ENCODE measurements around the gene GCG. TPM values are rescaled to one million over a fixed set of nuclear protein-coding genes. Genes with fewer than 3 reads are reported as not detected.

The GCG gene
- total RNA-seq, 1 donor, result not detected

DNA sequence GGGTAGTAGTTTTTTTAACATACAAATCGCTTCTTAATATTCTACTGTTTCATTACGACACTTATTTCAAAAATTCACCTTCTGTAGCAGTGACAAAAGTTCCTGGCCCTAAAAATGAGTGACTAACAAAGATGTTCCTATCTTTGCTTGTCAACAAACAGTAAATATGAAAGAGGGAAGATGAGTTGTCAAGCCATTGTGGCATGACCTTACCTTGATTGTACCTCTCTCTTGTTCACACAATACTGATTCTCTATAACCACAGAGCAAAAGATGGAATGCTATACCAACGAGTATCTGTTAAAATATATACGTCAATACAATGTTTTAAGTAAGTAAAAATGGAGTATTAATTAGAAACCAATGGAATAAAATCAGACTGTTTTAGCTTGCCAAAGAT, 14.7 kb upstream of the GCG start:
- Histone ChIP-seq H3K4me1 (ENCODE audit: insufficient read depth, low read length) (no peaks in the 10 kb centered on the region), H3K27me3 (ENCODE audit: insufficient read depth, low read length) (peaks cover 8% of the 10 kb centered on the region), H3K9me3 (ENCODE audit: low read depth, low read length) (no peaks in the 10 kb centered on the region), H3K4me3 (ENCODE audit: low read length) (no peak overlapping the region)

DNA sequence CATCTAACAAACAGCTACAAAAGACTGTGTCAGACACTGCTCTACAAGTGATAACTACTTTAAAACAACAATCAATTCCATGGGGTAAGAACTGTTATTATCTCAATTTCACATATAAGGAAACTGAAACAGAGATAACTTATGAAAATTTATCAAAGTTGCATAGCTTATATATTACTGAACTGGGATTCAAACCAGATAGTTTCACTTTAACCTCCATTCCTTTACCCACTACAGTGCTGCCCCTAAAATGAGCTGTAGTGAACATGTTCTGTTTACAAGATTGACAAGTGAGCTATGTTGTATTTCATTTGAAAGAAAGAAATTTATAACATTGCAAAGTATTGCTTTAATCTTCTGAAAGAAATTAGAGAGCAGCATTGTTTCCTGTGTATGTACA, 14.1 kb upstream of the GCG start:
- no peaks in the 10 kb centered on the region for H3K4me1 ChIP-seq (ENCODE audit: insufficient read depth, low read length)
- peaks cover 8% of the 10 kb centered on the region for H3K27me3 ChIP-seq (ENCODE audit: insufficient read depth, low read length)
- no peaks in the 10 kb centered on the region for H3K9me3 ChIP-seq (ENCODE audit: low read depth, low read length)
- no peak overlapping the region for H3K4me3 ChIP-seq (ENCODE audit: low read length)

DNA sequence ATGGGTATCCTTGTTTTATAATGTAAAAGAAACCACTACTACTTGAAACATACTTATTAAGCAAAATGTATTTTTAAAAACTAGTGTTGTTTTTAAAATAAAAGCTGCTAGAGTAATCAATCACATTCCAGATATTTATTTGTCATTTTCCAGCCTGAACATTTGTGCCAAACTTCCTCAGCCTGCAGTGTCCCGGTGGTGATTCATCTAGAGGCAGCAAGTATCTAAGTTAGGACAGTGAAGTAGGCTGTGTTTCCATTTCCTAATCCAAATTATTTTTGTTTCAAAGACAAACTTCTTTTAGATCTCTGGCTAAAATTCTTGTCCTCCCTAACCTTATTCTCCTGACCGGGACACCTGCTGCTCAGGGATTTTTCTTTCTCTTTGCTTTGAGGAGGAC, 12.8 kb upstream of the GCG start:
- Histone ChIP-seq H3K27me3 (ENCODE audit: insufficient read depth, low read length) (peaks cover 7% of the 10 kb centered on the region), H3K4me1 (ENCODE audit: insufficient read depth, low read length) (no peaks in the 10 kb centered on the region), H3K4me3 (ENCODE audit: low read length) (no peak overlapping the region), H3K9me3 (ENCODE audit: low read depth, low read length) (no peaks in the 10 kb centered on the region)

DNA sequence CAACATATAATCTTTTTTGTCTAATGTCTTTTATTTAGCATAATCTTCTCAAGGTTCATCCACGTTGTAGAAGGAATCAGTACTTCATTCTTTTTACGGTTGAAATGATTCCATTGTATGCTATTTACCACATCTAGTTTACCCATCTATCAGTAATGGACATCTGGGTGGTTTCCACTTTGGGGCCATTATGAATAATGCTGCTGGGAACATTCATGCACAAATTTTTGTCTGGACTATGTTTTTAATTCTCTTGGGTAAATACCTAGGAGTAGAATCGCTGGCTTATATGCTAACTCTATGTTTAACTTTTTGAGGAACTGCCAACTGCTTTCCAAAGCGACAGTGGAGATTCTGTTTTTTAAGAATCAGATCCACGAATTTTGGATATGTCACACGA, 7.4 kb upstream of the GCG start:
- H3K27me3 ChIP-seq (ENCODE audit: insufficient read depth, low read length), result peaks cover 9% of the 10 kb centered on the region
- no peak overlapping the region for H3K4me3 ChIP-seq (ENCODE audit: low read length)
- no peaks in the 10 kb centered on the region for H3K9me3 ChIP-seq (ENCODE audit: low read depth, low read length)
- no peaks in the 10 kb centered on the region for H3K4me1 ChIP-seq (ENCODE audit: insufficient read depth, low read length)

DNA sequence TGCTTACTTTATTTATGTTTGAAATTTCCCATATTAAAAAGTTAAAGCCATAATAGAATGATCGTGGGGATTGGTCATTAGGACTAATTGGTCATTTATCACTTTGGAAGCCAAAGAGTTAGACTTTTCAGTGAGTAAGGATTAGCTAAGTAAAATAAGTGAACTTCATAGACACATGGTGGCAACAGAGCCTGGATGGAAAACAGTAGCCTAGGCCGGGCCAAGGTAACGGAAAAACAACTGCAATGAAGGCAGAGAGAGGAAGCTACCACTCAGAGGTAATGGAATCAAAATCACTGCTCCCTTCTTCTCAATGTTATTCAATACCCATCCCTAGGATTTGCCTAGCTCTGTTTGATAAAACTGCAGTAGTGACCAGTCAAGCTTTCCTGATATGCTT, 4.1 kb upstream of the GCG start:
- Histone ChIP-seq H3K27me3 (ENCODE audit: insufficient read depth, low read length) (peaks cover 8% of the 10 kb centered on the region), H3K4me3 (ENCODE audit: low read length) (no peak overlapping the region), H3K4me1 (ENCODE audit: insufficient read depth, low read length) (no peaks in the 10 kb centered on the region), H3K9me3 (ENCODE audit: low read depth, low read length) (no peaks in the 10 kb centered on the region)

DNA sequence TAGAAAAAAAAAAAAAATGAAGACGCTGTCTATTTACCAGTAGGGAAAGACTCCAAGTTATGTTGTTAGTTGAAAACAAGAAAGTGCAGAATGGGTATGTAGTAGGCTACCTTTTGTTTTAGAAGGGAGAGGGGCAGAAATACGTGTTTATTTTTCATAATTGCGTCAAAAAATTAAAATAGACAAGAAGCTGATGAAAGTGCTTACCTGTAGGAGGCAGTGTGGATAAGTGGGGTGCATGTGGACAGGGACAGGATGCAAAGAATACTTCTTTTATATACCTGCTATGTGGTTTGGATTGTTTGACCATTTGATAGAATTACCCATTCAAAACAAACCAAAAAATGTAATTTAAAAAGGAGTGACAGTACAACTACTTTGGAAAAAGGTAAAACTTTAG, 3.0 kb upstream of the GCG start:
- H3K9me3 ChIP-seq (ENCODE audit: low read depth, low read length), result no peaks in the 10 kb centered on the region
- H3K4me1 ChIP-seq (ENCODE audit: insufficient read depth, low read length), result no peaks in the 10 kb centered on the region
- peaks cover 4% of the 10 kb centered on the region for H3K27me3 ChIP-seq (ENCODE audit: insufficient read depth, low read length)
- no peak overlapping the region for H3K4me3 ChIP-seq (ENCODE audit: low read length)

DNA sequence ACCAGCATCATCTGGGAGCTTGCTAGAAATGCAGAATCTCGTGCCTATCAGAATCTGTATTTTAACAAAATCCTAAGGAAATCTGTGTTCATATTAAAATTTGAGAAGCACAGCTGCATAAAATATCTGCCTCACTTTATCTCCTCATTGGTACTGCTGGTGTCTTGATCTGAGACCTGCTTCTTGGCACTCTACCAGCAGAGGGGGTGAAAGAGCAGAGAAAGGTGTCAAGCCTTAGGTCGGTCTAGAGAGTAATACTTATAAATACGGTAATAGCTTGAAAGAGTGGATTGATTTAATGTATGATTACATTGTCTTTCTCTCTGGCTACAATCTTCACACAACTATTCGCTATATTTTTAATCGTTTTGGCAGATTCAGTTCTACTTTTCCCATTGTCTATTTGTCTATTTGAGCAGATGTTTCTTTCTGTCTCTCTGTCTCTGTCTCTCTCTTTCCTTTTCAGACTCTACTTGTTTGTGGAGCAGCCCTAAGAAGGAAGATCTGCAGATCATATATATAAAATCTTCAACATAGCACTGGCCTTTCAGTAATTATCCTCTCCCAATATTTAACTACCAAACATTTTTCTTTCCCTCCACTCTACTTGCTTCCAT, 1.7 kb upstream of the GCG start:
- peaks cover 8% of the 10 kb centered on the region for H3K27me3 ChIP-seq (ENCODE audit: insufficient read depth, low read length)
- no peak overlapping the region for H3K4me3 ChIP-seq (ENCODE audit: low read length)
- no peaks in the 10 kb centered on the region for H3K9me3 ChIP-seq (ENCODE audit: low read depth, low read length)
- H3K4me1 ChIP-seq (ENCODE audit: insufficient read depth, low read length), result no peaks in the 10 kb centered on the region

DNA sequence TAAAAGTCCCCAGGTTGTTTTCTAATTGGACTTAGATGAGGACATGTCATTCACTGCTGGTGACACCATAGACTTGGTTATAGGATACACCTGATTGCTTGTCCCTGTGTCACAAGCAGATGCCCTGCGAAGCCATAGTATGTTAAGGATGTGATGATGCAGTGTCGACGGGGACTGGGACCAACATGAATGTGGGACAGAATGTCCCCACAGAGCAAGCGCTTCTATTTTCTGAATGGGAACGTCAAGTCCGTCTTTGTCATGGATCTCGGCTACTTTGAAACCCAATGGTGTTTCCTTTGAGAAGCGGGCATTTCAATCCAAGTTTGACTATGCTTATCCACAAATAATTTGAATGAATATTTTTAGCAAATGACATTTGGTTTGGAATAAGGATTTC, 2.1 kb downstream of the GCG start:
- Histone ChIP-seq H3K27me3 (ENCODE audit: insufficient read depth, low read length) (peaks cover 15% of the 10 kb centered on the region), H3K4me1 (ENCODE audit: insufficient read depth, low read length) (no peaks in the 10 kb centered on the region), H3K9me3 (ENCODE audit: low read depth, low read length) (no peaks in the 10 kb centered on the region), H3K4me3 (ENCODE audit: low read length) (no peak overlapping the region)

DNA sequence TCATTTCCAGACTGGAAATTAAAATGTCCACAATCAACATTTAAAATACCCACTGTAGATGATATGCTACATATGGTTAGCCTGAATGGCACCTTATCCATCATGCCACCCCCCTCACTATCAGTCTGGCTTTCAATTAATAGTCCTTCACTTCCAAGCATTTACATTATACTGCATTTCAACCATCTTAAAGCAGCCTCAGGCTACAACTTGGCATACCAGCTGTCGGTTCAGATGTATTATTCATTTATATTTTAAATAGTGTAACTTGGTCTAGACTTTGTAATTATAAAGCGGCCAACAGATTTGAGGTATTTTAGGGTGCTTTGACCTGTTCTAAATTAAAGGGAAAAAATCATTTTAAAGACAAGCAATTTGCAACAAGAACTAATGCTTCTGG, 2.6 kb downstream of the GCG start:
- Histone ChIP-seq H3K4me3 (ENCODE audit: low read length) (no peak overlapping the region), H3K9me3 (ENCODE audit: low read depth, low read length) (no peaks in the 10 kb centered on the region), H3K27me3 (ENCODE audit: insufficient read depth, low read length) (peaks cover 15% of the 10 kb centered on the region), H3K4me1 (ENCODE audit: insufficient read depth, low read length) (no peaks in the 10 kb centered on the region)

DNA sequence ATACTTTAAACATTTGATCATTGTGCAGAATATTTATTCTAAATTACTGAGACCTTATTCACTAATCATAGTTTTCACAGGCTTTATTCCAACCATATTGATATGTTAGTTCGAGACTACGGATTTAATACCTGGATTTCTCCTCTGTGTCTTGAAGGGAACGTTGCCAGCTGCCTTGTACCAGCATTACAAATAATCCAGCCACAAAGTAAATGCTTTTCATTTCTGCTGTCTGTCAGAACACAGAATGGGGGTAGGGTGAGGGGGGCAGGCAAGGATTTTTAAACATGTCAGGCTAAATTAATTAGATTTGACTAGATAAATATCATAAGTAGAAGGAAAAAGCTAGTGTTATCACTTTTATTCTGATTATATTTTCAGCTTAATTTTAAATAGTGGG, 3.1 kb downstream of the GCG start:
- Histone ChIP-seq H3K4me1 (ENCODE audit: insufficient read depth, low read length) (no peaks in the 10 kb centered on the region), H3K4me3 (ENCODE audit: low read length) (no peak overlapping the region), H3K9me3 (ENCODE audit: low read depth, low read length) (no peaks in the 10 kb centered on the region), H3K27me3 (ENCODE audit: insufficient read depth, low read length) (peaks cover 15% of the 10 kb centered on the region)

DNA sequence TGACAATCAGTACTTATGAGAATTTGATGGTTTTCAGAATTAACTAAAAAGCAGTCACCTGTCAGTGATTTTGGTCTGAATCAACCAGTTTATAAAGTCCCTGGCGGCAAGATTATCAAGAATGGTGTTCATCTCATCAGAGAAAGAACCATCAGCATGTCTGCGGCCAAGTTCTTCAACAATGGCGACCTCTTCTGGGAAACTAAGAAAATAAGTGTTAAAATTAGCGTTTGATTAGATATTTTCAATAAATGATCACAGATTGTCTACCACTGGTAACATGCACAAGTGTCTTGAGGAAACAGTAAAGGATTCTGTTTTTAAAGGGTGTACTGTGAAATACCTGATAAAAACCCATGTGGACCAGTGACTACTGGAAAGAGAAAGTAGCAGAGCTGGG, 8.1 kb downstream of the GCG start:
- peaks cover 11% of the 10 kb centered on the region for H3K27me3 ChIP-seq (ENCODE audit: insufficient read depth, low read length)
- H3K4me3 ChIP-seq (ENCODE audit: low read length), result no peak overlapping the region
- no peaks in the 10 kb centered on the region for H3K9me3 ChIP-seq (ENCODE audit: low read depth, low read length)
- no peaks in the 10 kb centered on the region for H3K4me1 ChIP-seq (ENCODE audit: insufficient read depth, low read length)

DNA sequence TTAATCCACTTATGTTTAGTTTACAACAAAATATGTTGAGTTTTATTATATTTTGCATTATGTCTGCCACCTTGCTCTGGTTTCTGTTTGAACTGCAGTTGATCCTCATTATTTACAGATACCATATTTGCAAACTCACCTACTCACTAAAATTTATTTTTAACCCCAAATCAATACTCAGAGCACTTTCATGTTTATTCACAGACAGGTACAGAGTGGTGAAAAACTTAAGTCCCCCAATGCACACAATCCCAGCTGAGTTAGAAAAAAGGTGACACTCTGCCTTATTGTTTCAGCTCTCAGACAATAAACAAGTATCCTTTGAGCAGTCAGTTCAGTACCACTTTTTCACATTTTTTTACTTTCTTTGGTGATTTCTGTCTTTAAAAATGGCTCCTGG, 13.7 kb downstream of the GCG start:
- Histone ChIP-seq H3K4me1 (ENCODE audit: insufficient read depth, low read length) (no peaks in the 10 kb centered on the region), H3K4me3 (ENCODE audit: low read length) (no peak overlapping the region), H3K27me3 (ENCODE audit: insufficient read depth, low read length) (peaks cover 4% of the 10 kb centered on the region), H3K9me3 (ENCODE audit: low read depth, low read length) (no peaks in the 10 kb centered on the region)

DNA sequence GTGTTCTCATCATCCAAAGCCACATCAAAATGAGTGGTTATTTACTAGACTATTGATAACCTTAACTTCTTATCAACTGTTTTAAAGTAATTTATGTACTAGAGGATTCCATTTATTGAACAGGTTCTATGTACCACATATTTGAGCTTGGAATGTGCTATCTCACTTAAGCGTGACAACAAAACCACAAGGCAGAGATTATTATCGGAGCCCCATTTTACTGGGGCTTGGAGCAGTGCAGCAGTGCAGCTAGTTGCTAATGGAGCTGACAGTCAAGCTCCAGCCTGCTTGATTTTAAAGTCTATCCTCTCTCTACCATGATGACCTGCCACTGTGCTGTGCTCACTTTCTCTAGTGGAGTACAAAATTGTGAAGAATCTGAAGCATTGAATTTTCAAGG, 24.6 kb downstream of the GCG start:
- Histone ChIP-seq H3K4me1 (ENCODE audit: insufficient read depth, low read length) (peaks cover 21% of the 10 kb centered on the region), H3K9me3 (ENCODE audit: low read depth, low read length) (no peaks in the 10 kb centered on the region), H3K4me3 (ENCODE audit: low read length) (no peak overlapping the region), H3K27me3 (ENCODE audit: insufficient read depth, low read length) (no peaks in the 10 kb centered on the region)

DNA sequence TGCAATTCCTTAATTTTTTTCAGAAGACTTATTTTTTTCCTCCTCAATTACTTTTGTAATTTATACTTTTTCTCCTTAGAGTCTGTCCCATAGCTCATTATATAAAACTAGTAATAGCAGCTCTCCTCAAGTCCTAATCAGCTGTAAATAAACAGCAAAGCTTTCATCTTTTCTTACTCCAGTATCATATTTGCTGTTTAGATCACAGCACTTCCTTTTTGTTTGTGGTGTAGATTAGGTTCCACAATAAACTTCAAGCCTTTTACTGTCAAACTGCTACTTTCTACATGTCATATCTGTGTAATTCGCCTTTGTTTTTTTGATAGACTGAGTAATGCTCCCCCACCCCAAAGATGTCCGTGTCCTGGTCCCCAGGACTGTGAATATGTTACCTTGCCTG, 25.5 kb downstream of the GCG start:
- Histone ChIP-seq H3K27me3 (ENCODE audit: insufficient read depth, low read length) (no peaks in the 10 kb centered on the region), H3K4me1 (ENCODE audit: insufficient read depth, low read length) (peaks cover 21% of the 10 kb centered on the region), H3K4me3 (ENCODE audit: low read length) (no peak overlapping the region), H3K9me3 (ENCODE audit: low read depth, low read length) (no peaks in the 10 kb centered on the region)

DNA sequence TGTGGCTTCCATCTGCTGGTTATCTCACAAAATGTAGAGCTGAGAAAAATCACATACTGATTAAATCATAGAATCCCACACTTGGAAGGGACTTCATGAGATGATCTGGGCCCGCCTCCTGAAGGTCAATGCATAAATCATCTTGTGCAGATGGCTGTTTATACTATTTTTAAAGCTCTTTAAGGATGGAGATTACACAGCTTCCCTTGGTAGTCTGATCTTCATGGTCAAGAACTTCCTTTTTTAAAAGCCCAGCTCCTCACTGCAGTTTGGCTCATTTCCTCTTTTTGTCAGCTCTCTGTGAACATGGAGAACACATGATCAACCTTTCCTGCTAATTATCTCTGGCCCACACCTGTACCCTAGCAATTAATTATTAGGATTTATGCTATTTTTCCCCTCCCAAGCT, 25.9 kb downstream of the GCG start:
- Histone ChIP-seq H3K4me3 (ENCODE audit: low read length) (no peak overlapping the region), H3K9me3 (ENCODE audit: low read depth, low read length) (no peaks in the 10 kb centered on the region), H3K4me1 (ENCODE audit: insufficient read depth, low read length) (peaks cover 21% of the 10 kb centered on the region), H3K27me3 (ENCODE audit: insufficient read depth, low read length) (no peaks in the 10 kb centered on the region)

DNA sequence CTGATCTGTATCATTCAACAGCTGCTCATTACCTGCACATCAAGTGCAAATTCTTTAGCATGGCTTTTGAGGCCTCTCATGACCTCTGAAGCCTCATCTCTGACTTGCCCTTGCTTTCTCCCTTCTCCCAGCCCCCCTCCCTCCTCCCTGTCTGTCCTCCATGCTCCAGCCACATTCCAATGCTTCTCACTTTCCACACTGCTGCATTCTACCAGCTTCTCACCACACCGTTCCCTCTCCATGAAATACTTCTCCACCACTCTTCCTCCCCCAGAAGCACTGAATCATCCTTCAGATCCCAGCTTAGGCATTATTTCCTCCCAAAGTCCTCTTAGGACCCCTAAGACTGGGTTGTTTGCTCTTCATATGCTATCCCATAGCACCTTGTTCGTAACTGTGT, 26.9 kb downstream of the GCG start:
- no peak overlapping the region for H3K4me3 ChIP-seq (ENCODE audit: low read length)
- H3K4me1 ChIP-seq (ENCODE audit: insufficient read depth, low read length), result peaks cover 21% of the 10 kb centered on the region
- H3K9me3 ChIP-seq (ENCODE audit: low read depth, low read length), result no peaks in the 10 kb centered on the region
- H3K27me3 ChIP-seq (ENCODE audit: insufficient read depth, low read length), result no peaks in the 10 kb centered on the region

All from mononuclear cell (primary cell).